K562 (cell line): ENCODE results near the gene PNPLA8. TPM values are rescaled to one million over a fixed set of nuclear protein-coding genes. Genes with fewer than 3 reads are reported as not detected.

Experiments
- ATAC-seq: fragments of 200-7000 bp; cut with Tn5 transposase; 3 replicates; pipeline ENCODE4 v1.9.1; 2020; ENCODE audit warnings: moderate library complexity
- BruUV-seq: library from RNA; stranded (reverse); fragments of 400-500 nt; replicated peaks from 2 replicates; lab custom pipeline; 2021; lab: Mats Ljungman, UMichigan
- CTCF ChIA-PET: fragments of 300-600 bp; formaldehyde crosslinking; extraction: SDS; loops from one replicate; lab custom pipeline; 2021; ENCODE audit warnings: low intra/inter-chr PET ratio; lab: Yijun Ruan, JAX
- POLR2A ChIA-PET: fragments of 300-600, 350-650 bp; sonication (Branson Sonifier 250); formaldehyde crosslinking; extraction: SDS; loops from one replicate; lab custom pipeline; 2021; ENCODE audit warnings: antibody characterized with exemption, inconsistent platforms; lab: Yijun Ruan, JAX
- DNase-seq, 4 experiments: peaks; one replicate each; pipeline versions ENCODE4 v3.0.0 to v3.0.0-alpha.2; 2011 to 2018; ENCODE audit warnings: low spot score in 3 of 4, mixed read lengths in 3 of 4; ENCODE audit errors: extremely low read depth in 1 of 4
- FAIRE-seq: peaks from 2 replicates; lab custom pipeline; 2011; peaks lifted over from hg19 to GRCh38; lab: Jason Lieb, UNC
- H2AFZ ChIP-seq: 2 replicates; pipeline ENCODE4 v1.6.0; 2011; ENCODE audit warnings: low read depth, low read length, control low read depth, inconsistent platforms
- H3K27ac ChIP-seq: fragments of 200-600 bp; 3 replicates; pipeline ENCODE4 v1.8.0; 2011; ENCODE audit warnings: low read depth, mild to moderate bottlenecking, control low read depth, inconsistent platforms, low read length, moderate library complexity, mixed read lengths; ENCODE audit errors: extremely low read depth
- H3K27me3 ChIP-seq, 2 experiments: fragments of 300-600 bp in 1 of 2; 2 replicates in 1 of 2; 3 replicates in 1 of 2; pipeline versions ENCODE4 v1.6.0 to v1.8.0; 2011; ENCODE audit warnings: inconsistent platforms in 2 of 2, low read length in 2 of 2, mild to moderate bottlenecking in 1 of 2, mixed read lengths in 1 of 2, moderate library complexity in 1 of 2; ENCODE audit not compliant: control insufficient read depth in 2 of 2, insufficient read depth in 2 of 2
- H3K36me3 ChIP-seq: fragments of 300-600 bp; 3 replicates; pipeline ENCODE4 v1.8.0; 2011; ENCODE audit warnings: mild to moderate bottlenecking, low read length, inconsistent platforms; ENCODE audit not compliant: control insufficient read depth, insufficient read depth
- H3K4me1 ChIP-seq, 2 experiments: fragments of 200-600 bp in 1 of 2; replicated peaks in 1 of 2; 2 replicates in 1 of 2; 3 replicates in 1 of 2; pipeline versions ENCODE4 v1.5.1 to v1.8.0; 2011; ENCODE audit warnings: inconsistent platforms in 2 of 2, low read length in 2 of 2, mild to moderate bottlenecking in 1 of 2, mixed read lengths in 1 of 2, moderate library complexity in 1 of 2; ENCODE audit not compliant: control insufficient read depth in 2 of 2, insufficient read depth in 2 of 2
- H3K4me2 ChIP-seq: 2 replicates; pipeline ENCODE4 v1.6.1; 2011; ENCODE audit warnings: low read length, control low read depth, inconsistent platforms, mixed read lengths; ENCODE audit not compliant: insufficient read depth
- H3K4me3 ChIP-seq: fragments of 200-600 bp; sonication (generic), shearing (Covaris generic); 2 replicates; pipeline ENCODE4 v1.5.1; 2016; ENCODE audit warnings: control low read depth, inconsistent platforms
- H3K79me2 ChIP-seq: fragments of 200-600 bp; 3 replicates; pipeline ENCODE4 v1.8.0; 2011; ENCODE audit warnings: low read length, inconsistent platforms; ENCODE audit not compliant: control insufficient read depth, insufficient read depth
- H3K9ac ChIP-seq, 2 experiments: 2 replicates each; pipeline versions ENCODE4 v1.6.0 to v1.6.1; 2011; ENCODE audit warnings: low read depth in 2 of 2, low read length in 2 of 2, control low read depth in 1 of 2, inconsistent platforms in 1 of 2, mild to moderate bottlenecking in 1 of 2, mixed read lengths in 1 of 2; ENCODE audit not compliant: insufficient read depth in 1 of 2
- H3K9me1 ChIP-seq: one replicate; pipeline ENCODE4 v1.6.0; 2011; ENCODE audit warnings: inconsistent platforms, mild to moderate bottlenecking, low read length, moderate library complexity; ENCODE audit not compliant: control insufficient read depth, insufficient read depth
- H3K9me3 ChIP-seq: replicated peaks from 2 replicates; pipeline ENCODE4 v1.5.1; 2011; ENCODE audit warnings: low read depth, low read length, inconsistent platforms; ENCODE audit not compliant: control insufficient read depth, insufficient read depth
- H4K20me1 ChIP-seq: replicated peaks from 2 replicates; pipeline ENCODE4 v1.6.1; 2011; ENCODE audit warnings: low read length, inconsistent platforms, mixed read lengths; ENCODE audit not compliant: control insufficient read depth, insufficient read depth
- ATF7 ChIP-seq: fragments of 450-650 bp; IDR thresholded peaks from 2 replicates; pipeline ENCODE4 v1.7.1; 2014; ENCODE audit warnings: mild to moderate bottlenecking, moderate library complexity
- E2F1 ChIP-seq: sonication (generic); formaldehyde crosslinking; IDR thresholded peaks from 2 replicates; pipeline ENCODE4 v1.8.1; 2023; ENCODE audit warnings: mild to moderate bottlenecking, missing genetic modification reagents, moderate library complexity
- E2F3 ChIP-seq: fragments of 250-450 bp; sonication (Bioruptor Pico); IDR thresholded peaks from 2 replicates; pipeline ENCODE4 v1.4.0; 2020; ENCODE audit warnings: mild to moderate bottlenecking
- HBP1 ChIP-seq: fragments of 450-650 bp; formaldehyde crosslinking; IDR thresholded peaks from 2 replicates; pipeline ENCODE4 v1.4.0; 2022; ENCODE audit warnings: missing genetic modification characterization
- IRF2 ChIP-seq: sonication (generic); formaldehyde crosslinking; IDR thresholded peaks from 2 replicates; pipeline ENCODE4 v1.8.1; 2022; ENCODE audit warnings: mild to moderate bottlenecking, missing genetic modification reagents
- MXI1 ChIP-seq: IDR thresholded peaks from 2 replicates; pipeline ENCODE4 v1.6.1; 2011; ENCODE audit warnings: low read depth, mild to moderate bottlenecking, improper control_type of control experiment, low read length
- POLR2B ChIP-seq: fragments of 450-650 bp; IDR thresholded peaks from 2 replicates; pipeline ENCODE4 v1.6.1; 2018; ENCODE audit warnings: low read depth; ENCODE audit not compliant: partially characterized antibody
- SMARCC2 ChIP-seq: fragments of 450-650 bp; IDR thresholded peaks from 2 replicates; pipeline ENCODE4 v1.6.1; 2017; ENCODE audit warnings: antibody characterized with exemption, moderate library complexity, mild to moderate bottlenecking, low read depth
- TOE1 ChIP-seq, 2 experiments: fragments of 450-650 bp in 1 of 2; sonication (generic) in 1 of 2; formaldehyde crosslinking in 1 of 2; IDR thresholded peaks; 2 replicates each; pipeline versions ENCODE4 v1.7.1 to v1.8.0; 2016 to 2022; ENCODE audit warnings: borderline replicate concordance in 2 of 2, mild to moderate bottlenecking in 2 of 2, antibody characterized with exemption in 1 of 2, inconsistent platforms in 1 of 2, low read depth in 1 of 2, missing genetic modification reagents in 1 of 2, moderate library complexity in 1 of 2
- WGBS: fragments of 100-300 bp; shearing (Covaris generic); methylation state at CpG from one replicate; pipeline ENCODE4 v1.1.6; 2016; ENCODE audit warnings: low coverage, mixed read lengths; ENCODE audit not compliant: insufficient coverage; ENCODE audit errors: missing lambda C conversion rate; 5-methylcytosine and 5-hydroxymethylcytosine counted together
- in situ Hi-C: fragments of 300-500 bp; cut with MboI; formaldehyde crosslinking; loops from 4 replicates; pipeline ENCODE4 v1.15.0; 2018; ENCODE audit warnings: inconsistent platforms, mixed read lengths
- intact Hi-C: fragments of 100-400 bp; cut with micrococcal nuclease; formaldehyde crosslinking; loops from 2 replicates; pipeline ENCODE4 v1.14.2; 2022
- polyA plus RNA-seq, 8 experiments: library from polyadenylated mRNA; depleted of rRNA in 4 of 8; stranded (reverse) in 5 of 8; unstranded in 3 of 8; fragments of >200 nt; fragmentation: Nextera tagmentation in 2 of 8; fragmentation: Illumina TruSeq in 1 of 8; extraction: Ambion mirVana in 2 of 8; extraction: Trizol in 1 of 8; gene quantifications; 2 replicates each; pipeline versions ENCODE4 v1.2.1 to v1.2.3, GENCODE V29; 2011 to 2014; ENCODE audit warnings: inconsistent platforms in 1 of 8, missing spikeins in 1 of 8
- total RNA-seq, 7 experiments: library from RNA; depleted of rRNA in 6 of 7; stranded (reverse); fragments of >200 nt in 6 of 7; fragmentation: Illumina TruSeq in 2 of 7; extraction: Trizol in 2 of 7; gene quantifications; 2 replicates each; pipeline versions ENCODE4 v1.2.1 to v1.2.3, GENCODE V29; 2011 to 2021; ENCODE audit warnings: low replicate concordance in 1 of 7
- TF ChIP-seq, protein P1 (sequence below): sonication (generic); formaldehyde crosslinking; IDR thresholded peaks from 2 replicates; pipeline ENCODE4 v1.8.0; 2022; ENCODE audit warnings: missing genetic modification reagents, mild to moderate bottlenecking, borderline replicate concordance
- TF ChIP-seq, protein P2 (sequence below): fragments of 250-450 bp; sonication (Bioruptor Pico); IDR thresholded peaks from 2 replicates; pipeline ENCODE4 v1.5.0; 2021; ENCODE audit warnings: mild to moderate bottlenecking, borderline replicate concordance

The PNPLA8 gene
- total and polyA plus RNA-seq, 9 of the 15 experiments (the other 6 are each of a cell fraction or from before 2014, with no cell fraction given), result 12.8 to 27.6 (median 16.3) TPM

DNA sequence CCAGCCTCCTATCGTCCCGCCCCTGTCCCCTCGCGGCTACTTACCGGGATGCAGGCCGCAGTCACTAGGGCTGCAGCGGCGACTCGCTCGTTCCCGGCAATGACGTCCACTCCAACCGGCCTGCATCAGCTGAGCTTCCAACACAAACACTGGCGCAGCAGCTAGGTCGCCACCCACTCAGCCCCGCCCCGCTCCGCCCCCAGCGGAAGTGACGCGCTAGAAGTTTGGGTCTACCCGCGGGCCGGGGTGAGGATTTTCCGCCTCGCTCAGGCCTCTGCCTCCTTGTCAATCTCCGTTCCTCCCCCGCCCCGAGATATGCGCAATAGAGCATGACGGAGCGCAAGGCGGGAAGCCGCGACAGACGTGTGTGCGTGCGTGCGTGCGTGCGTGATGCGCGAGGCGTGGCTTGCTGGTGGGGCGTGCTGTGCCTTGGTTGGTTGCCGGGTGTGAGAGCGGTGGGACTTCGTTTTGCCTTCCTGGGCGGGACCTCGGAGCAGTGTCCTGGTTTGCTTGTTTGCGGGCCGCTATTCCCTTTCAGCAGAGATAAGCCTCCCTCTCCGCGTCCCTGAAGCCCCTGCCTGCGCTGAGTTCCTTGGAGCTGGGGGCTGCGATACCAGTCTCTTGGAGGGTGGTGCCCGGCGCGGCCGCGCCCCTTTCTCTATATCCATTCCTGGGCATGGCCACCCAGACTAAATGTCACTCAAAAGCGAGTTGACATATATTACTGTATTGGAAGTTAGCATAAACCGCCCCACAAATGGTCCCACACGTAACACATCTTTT, at the start of gene PNPLA8 (continued):
- TF ChIP-seq HBP1 (CRISPR knock-in tag) (0 out of 2 replicates have a peak, but pooled peaks have one; percentile 73), ATF7 (peak; percentile 97)

GRCh38 chr7:108575156-108575555, 49.2 kb upstream of the PNPLA8 start:
- intact Hi-C loops (no loop called here), in situ Hi-C loops (no loop called here)
- no peaks in the 10 kb centered on the region for H4K20me1 ChIP-seq
- ChIA-PET CTCF (no interaction called here), POLR2A (interaction anchor here (1.0 to 3.6 kb wide), 4 partner anchors 10 to 18 kb away, joined by 3 to 16 read pairs (median 6); no protein-coding TSS in a partner anchor)
- no peak overlapping the region for H2AFZ ChIP-seq
- H3K9ac ChIP-seq, result no peak overlapping the region
- ATAC-seq, result 0 out of 3 replicates have a peak, but pooled peaks have one; percentile 1
- BruUV-seq, result no TSS peak
- peaks cover 1 to 13% of the 10 kb centered on the region in 2 experiments; a peak in 3 of 5 replicates for H3K4me1 ChIP-seq
- no peak overlapping the region for H3K27ac ChIP-seq
- H3K9me1 ChIP-seq, result no peaks in the 10 kb centered on the region
- DNase-seq, result no peak
- no peak overlapping the region for H3K4me3 ChIP-seq
- H3K36me3 ChIP-seq, result peaks cover 38% of the 10 kb centered on the region
- WGBS, result 74% methylated on average over 2 of the region's 2 CpGs
- peaks cover 6% of the 10 kb centered on the region; the same call in 1 of the 2 replicates for H3K9me3 ChIP-seq
- H3K79me2 ChIP-seq, result peaks cover 39% of the 10 kb centered on the region
- no peaks in the 10 kb centered on the region for H3K27me3 ChIP-seq
- no peak for FAIRE-seq
- H3K4me2 ChIP-seq, result no peak overlapping the region
- peak; percentile 48 for TF ChIP-seq POLR2B
- TF ChIP-seq IRF2 (CRISPR knock-in tag), result no peak
- TF ChIP-seq, protein P1, sequence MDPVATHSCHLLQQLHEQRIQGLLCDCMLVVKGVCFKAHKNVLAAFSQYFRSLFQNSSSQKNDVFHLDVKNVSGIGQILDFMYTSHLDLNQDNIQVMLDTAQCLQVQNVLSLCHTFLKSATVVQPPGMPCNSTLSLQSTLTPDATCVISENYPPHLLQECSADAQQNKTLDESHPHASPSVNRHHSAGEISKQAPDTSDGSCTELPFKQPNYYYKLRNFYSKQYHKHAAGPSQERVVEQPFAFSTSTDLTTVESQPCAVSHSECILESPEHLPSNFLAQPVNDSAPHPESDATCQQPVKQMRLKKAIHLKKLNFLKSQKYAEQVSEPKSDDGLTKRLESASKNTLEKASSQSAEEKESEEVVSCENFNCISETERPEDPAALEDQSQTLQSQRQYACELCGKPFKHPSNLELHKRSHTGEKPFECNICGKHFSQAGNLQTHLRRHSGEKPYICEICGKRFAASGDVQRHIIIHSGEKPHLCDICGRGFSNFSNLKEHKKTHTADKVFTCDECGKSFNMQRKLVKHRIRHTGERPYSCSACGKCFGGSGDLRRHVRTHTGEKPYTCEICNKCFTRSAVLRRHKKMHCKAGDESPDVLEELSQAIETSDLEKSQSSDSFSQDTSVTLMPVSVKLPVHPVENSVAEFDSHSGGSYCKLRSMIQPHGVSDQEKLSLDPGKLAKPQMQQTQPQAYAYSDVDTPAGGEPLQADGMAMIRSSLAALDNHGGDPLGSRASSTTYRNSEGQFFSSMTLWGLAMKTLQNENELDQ (CRISPR knock-in tag), result no peak
- no peak for TF ChIP-seq MXI1
- TF ChIP-seq E2F3, result no peak
- TF ChIP-seq, protein P2, sequence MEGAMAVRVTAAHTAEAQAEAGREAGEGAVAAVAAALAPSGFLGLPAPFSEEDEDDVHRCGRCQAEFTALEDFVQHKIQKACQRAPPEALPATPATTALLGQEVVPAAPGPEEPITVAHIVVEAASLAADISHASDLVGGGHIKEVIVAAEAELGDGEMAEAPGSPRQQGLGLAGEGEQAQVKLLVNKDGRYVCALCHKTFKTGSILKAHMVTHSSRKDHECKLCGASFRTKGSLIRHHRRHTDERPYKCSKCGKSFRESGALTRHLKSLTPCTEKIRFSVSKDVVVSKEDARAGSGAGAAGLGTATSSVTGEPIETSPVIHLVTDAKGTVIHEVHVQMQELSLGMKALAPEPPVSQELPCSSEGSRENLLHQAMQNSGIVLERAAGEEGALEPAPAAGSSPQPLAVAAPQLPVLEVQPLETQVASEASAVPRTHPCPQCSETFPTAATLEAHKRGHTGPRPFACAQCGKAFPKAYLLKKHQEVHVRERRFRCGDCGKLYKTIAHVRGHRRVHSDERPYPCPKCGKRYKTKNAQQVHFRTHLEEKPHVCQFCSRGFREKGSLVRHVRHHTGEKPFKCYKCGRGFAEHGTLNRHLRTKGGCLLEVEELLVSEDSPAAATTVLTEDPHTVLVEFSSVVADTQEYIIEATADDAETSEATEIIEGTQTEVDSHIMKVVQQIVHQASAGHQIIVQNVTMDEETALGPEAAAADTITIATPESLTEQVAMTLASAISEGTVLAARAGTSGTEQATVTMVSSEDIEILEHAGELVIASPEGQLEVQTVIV (CRISPR knock-in tag), result no peak
- TF ChIP-seq E2F1, result 0 out of 2 replicates have a peak, but pooled peaks have one; percentile 15
- no peak for TF ChIP-seq TOE1 (IDR thresholded peaks at IDR 0.05; ENCODE audit: borderline replicate concordance)
- TF ChIP-seq TOE1 (CRISPR knock-in tag; IDR thresholded peaks at IDR 0.05; ENCODE audit: borderline replicate concordance, low read depth), result no peak
- TF ChIP-seq SMARCC2, result no peak
